HepG2 (cell line): Measurements from ENCODE around the gene PCNA. TPM values are rescaled to one million over a fixed set of nuclear protein-coding genes. Genes with fewer than 3 reads are reported as not detected.

Source experiments
- AKAP8 ChIP-seq: sonication (generic); formaldehyde crosslinking; IDR thresholded peaks from 2 replicates; pipeline ENCODE4 v1.5.1; 2020; ENCODE audit warnings: mild to moderate bottlenecking, missing genetic modification reagents
- CEBPG ChIP-seq: IDR thresholded peaks from 2 replicates; pipeline ENCODE4 v1.6.1; 2016
- EZH2 ChIP-seq: conservative IDR thresholded peaks from 2 replicates; pipeline ENCODE4 v1.6.1; 2012; ENCODE audit warnings: mild to moderate bottlenecking, low read depth, low read length, moderate library complexity
- HDAC1 ChIP-seq: sonication (generic); formaldehyde crosslinking; IDR thresholded peaks from 2 replicates; pipeline ENCODE4 v1.5.1; 2020; ENCODE audit warnings: mild to moderate bottlenecking, missing genetic modification reagents
- IKZF5 ChIP-seq: IDR thresholded peaks from 2 replicates; pipeline ENCODE4 v1.6.1; 2018; ENCODE audit warnings: missing genetic modification reagents, mild to moderate bottlenecking, missing compliant biosample characterization
- MNT ChIP-seq: fragments of 450-650 bp; IDR thresholded peaks from 2 replicates; pipeline ENCODE4 v1.6.1; 2016
- MYC ChIP-seq: sonication (generic); formaldehyde crosslinking; IDR thresholded peaks from 2 replicates; pipeline ENCODE4 v1.9.0; 2021; ENCODE audit warnings: missing genetic modification reagents, borderline replicate concordance
- NCOA1 ChIP-seq: sonication (generic); formaldehyde crosslinking; IDR thresholded peaks from 2 replicates; pipeline ENCODE4 v1.9.0; 2021; ENCODE audit warnings: missing genetic modification reagents
- RXRB ChIP-seq: IDR thresholded peaks from 2 replicates; pipeline ENCODE4 v1.6.1; 2016; ENCODE audit warnings: borderline replicate concordance, missing genetic modification reagents, missing compliant biosample characterization
- TMF1 ChIP-seq: sonication (generic); formaldehyde crosslinking; IDR thresholded peaks from 2 replicates; pipeline ENCODE4 v1.8.1; 2022; ENCODE audit warnings: low read depth, missing genetic modification reagents
- TOPORS ChIP-seq: sonication (generic); formaldehyde crosslinking; IDR thresholded peaks from 2 replicates; pipeline ENCODE4 v1.8.0; 2023; ENCODE audit warnings: mild to moderate bottlenecking, missing genetic modification reagents
- ZBTB40 ChIP-seq, 2 experiments: fragments of 450-650 bp in 1 of 2; sonication (generic) in 1 of 2; formaldehyde crosslinking in 1 of 2; IDR thresholded peaks; 2 replicates each; pipeline versions ENCODE4 v1.6.1 to v1.8.0; 2016 to 2022; ENCODE audit warnings: antibody characterized with exemption in 1 of 2, mild to moderate bottlenecking in 1 of 2, missing genetic modification reagents in 1 of 2
- ZBTB8A ChIP-seq: sonication (generic); formaldehyde crosslinking; IDR thresholded peaks from 2 replicates; pipeline ENCODE4 v1.4.0; 2020; ENCODE audit warnings: mild to moderate bottlenecking, low read depth, missing genetic modification reagents, borderline replicate concordance
- ZNF232 ChIP-seq: sonication (generic); formaldehyde crosslinking; IDR thresholded peaks from 2 replicates; pipeline ENCODE4 v1.4.0; 2020; ENCODE audit warnings: missing genetic modification reagents, borderline replicate concordance
- ZNF841 ChIP-seq: sonication (generic); formaldehyde crosslinking; IDR thresholded peaks from 2 replicates; pipeline ENCODE4 v1.8.1; 2023; ENCODE audit warnings: missing genetic modification reagents, borderline replicate concordance
- ZNF878 ChIP-seq: sonication (generic); formaldehyde crosslinking; IDR thresholded peaks from 2 replicates; pipeline ENCODE4 v1.8.1; 2023; ENCODE audit warnings: mild to moderate bottlenecking, missing genetic modification reagents, moderate library complexity
- polyA plus RNA-seq, 8 experiments: library from polyadenylated mRNA; depleted of rRNA in 3 of 8; stranded (reverse) in 7 of 8; unstranded in 1 of 8; fragments of >200 nt; fragmentation: Illumina TruSeq in 4 of 8; extraction: Trizol in 4 of 8; gene quantifications; 2 replicates each; pipeline versions ENCODE4 v1.2.1 to v1.2.3, GENCODE V29; 2011 to 2016; ENCODE audit warnings: low read depth in 4 of 8, missing spikeins in 1 of 8, mixed read lengths in 1 of 8; ENCODE audit not compliant: insufficient read depth in 1 of 8
- total RNA-seq, 5 experiments: library from RNA; depleted of rRNA; stranded (reverse); fragments of >200 nt; fragmentation: Illumina TruSeq; extraction: Trizol; gene quantifications; 2 replicates each; pipeline ENCODE4 v1.2.3, GENCODE V29; 2016; ENCODE audit warnings: low read depth in 1 of 5

PCNA gene
- total and polyA plus RNA-seq, 2 of the 13 experiments (the other 11 are each of a cell fraction or from before 2014, with no cell fraction given) = 229 to 655 TPM

- TF ChIP-seq ZBTB40 (IDR thresholded peaks at IDR 0.05) (no peak), ZBTB40 (CRISPR knock-in tag; IDR thresholded peaks at IDR 0.05) (no peak; the same call in 1 of the 2 replicates), ZNF878 (CRISPR knock-in tag) (peak; percentile 79), EZH2 (no peak), HDAC1 (peak; percentile 76), TMF1 (CRISPR knock-in tag) (peak; percentile 88; the same call in 1 of the 2 replicates), CEBPG (CRISPR knock-in tag) (peak; percentile 83; the same call in 1 of the 2 replicates), IKZF5 (CRISPR knock-in tag) (peak; percentile 97), MYC (CRISPR knock-in tag) (peak; percentile 71; the same call in 1 of the 2 replicates), ZNF232 (CRISPR knock-in tag) (peak; percentile 59; the same call in 1 of the 2 replicates), TOPORS (CRISPR knock-in tag) (peak; percentile 93), NCOA1 (peak; percentile 92), ZNF841 (CRISPR knock-in tag) (no peak), ZBTB8A (no peak), RXRB (CRISPR knock-in tag) (peak; percentile 97), AKAP8 (no peak), MNT (peak; percentile 52; the same call in 1 of the 2 replicates)
Measured at GRCh38 chr20:5126512-5127203, 6.9 kb upstream of the PCNA start, which contains the start of gene CDS2 (continued).
